Jurkat, Clone E6-1 (cell line): ENCODE measurements around the gene ARHGAP24.

Source experiments
- DNase-seq: peaks from one replicate; pipeline ENCODE4 v3.0.0-alpha.2; 2011; ENCODE audit warnings: low read depth, low spot score
- H3K4me3 ChIP-seq: 2 replicates; pipeline ENCODE4 v1.5.1; 2011; ENCODE audit warnings: mild to moderate bottlenecking, low read length, control low read depth, moderate library complexity

The ARHGAP24 gene

DNA sequence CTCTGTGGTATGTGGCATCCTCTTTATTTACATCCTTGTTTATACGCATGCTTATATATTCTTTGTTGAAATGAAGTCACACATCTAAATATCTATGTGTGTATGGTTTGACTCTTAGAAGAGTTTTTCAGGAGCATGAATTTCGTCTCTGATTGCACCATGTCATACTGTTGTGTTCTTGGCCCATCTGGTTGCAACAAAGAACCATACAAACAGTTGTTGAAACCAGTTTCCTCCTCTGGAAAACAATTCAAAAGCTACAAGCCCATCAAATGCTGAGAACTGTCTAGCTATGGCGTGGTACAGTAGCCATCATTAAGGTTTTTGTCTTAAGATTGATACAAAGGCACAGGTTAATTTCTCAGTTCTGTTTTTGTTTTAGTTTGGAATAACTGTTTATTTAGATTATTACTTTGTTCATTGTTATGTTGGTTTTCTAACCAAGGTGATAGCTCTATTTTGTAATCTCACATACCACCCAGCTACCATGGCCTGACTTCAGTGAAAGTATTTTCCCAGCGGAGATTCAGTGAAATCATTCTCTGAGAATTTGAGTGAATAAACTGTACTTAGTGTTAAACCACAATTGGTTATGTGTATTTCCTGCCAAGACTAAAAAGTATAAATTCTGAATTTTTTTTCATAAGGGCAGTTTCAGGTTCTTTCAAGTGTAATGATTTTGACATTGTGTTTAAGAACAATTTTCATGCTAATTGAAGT lies 91.0 kb downstream of the ARHGAP24 start:
- no peak overlapping the region for H3K4me3 ChIP-seq
- DNase-seq = no peak

DNA sequence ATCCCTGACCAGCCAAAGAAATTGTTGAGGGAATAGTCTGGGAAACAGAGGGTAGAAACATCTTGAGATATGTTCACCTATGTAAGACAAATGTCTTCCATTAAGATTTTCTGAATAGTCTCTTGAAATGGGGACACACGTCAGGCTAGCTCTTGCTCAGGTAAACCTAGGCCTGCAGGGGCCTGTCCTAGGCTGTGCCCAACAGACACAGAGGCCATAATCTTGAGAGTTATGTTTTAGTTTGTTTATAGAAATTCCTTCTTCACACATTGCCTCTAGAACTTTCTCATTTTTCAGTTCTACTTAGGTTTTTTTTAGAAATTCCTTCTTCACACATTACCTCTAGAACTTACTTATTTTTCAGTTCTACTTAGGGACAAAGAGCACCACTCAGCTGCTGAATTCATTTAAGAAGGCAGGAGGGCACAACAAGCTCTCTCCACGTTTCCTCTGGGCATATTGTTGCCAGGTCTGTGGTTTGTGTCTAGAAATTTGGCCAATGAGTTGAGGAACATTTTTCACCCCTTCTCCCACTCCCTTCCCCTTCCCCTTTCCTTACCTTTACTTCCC lies 94.9 kb downstream of the ARHGAP24 start:
- no peak for DNase-seq
- no peak overlapping the region for H3K4me3 ChIP-seq

DNA sequence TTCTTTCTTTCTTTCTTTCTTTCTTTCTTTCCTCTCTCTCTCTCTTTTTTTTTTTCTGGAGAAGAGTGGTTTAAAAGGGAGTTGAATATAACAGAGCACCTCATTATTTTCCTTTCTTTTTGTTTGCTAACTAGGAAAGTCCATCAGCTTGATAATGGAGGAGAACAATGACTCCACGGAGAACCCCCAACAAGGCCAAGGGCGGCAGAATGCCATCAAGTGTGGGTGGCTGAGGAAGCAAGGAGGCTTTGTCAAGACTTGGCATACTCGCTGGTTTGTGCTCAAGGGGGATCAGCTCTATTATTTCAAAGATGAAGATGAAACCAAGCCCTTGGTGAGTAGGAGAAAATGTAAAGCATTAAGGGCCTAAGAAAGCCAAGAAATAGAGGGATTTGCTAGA lies 95.4 kb downstream of the ARHGAP24 start:
- no peak for DNase-seq
- H3K4me3 ChIP-seq = no peak overlapping the region

DNA sequence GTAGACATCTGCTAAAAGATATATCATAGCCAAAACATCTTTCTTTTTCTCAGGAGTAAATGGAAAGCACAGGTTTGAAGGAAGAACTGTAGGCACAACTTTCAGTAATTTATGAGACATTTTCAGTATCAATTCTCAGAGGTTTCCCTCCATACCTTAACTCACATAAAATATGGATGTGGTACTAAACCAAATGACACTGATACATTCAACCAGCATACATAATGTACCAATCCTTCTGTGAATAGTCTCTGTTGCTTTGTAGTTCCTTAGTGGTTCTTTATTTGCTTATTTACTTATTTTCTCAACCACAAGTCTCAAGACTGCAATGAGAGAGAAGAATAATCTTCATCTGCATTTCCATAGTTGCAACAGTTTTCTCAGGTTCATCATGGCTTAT lies 96.1 kb downstream of the ARHGAP24 start:
- no peak for DNase-seq
- no peak overlapping the region for H3K4me3 ChIP-seq

DNA sequence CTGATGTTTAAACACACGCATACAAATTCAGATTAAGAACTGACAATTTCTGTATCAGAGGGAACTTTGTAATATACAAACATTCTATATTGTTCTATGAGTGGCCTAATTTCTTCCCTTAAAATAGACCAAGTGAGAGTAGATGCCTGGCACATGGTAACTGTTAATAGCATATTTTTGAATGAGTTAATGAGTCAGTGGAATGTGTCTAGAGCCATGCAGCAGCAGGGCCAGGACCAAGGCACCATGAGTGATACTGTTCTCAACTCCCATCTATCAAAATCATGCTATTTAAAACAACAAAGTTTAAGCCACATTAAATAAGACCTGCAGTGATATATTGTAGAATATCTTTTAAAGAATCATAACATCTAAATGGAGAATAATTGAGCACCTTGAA lies 98.3 kb downstream of the ARHGAP24 start:
- H3K4me3 ChIP-seq = no peak overlapping the region
- DNase-seq = no peak

DNA sequence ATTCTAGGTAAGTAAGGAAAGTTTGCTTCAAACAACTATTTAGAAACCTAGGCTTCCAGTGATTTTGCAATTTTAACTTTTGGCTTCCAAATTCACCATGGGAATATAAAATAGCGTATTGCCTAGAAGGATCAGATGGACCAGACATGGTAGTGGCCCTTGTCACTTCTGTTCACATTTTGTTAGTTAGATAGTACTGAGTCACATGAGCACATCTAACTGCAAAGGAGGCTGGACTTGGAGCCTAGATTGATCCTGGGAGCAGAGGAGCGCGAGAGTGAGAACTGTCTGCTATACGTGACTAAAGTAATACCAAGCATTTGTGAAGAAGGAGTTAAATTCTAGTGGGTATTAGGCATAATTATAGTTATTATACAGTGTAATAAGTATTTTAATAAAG lies 102.4 kb downstream of the ARHGAP24 start:
- no peak for DNase-seq
- H3K4me3 ChIP-seq = no peak overlapping the region

DNA sequence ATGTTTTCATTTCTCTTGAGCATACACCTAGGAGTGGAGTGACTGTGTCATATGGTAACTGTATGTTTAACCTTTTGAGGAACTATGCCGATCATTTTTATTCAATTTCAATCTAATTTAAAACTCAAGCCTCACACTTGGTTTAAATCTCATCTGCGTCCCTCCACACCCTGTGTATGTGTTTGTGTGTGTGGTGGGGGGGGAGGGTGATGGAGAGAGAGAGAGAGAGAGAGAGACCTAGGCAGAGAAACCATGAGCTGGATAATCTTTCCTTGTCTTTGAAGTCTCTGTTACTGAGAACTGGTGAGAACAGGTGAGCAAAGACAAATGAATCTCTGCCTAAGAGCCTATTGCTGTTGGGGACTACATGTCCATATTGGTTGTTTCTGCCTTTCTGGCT lies 105.0 kb downstream of the ARHGAP24 start:
- no peak for DNase-seq
- no peak overlapping the region for H3K4me3 ChIP-seq

DNA sequence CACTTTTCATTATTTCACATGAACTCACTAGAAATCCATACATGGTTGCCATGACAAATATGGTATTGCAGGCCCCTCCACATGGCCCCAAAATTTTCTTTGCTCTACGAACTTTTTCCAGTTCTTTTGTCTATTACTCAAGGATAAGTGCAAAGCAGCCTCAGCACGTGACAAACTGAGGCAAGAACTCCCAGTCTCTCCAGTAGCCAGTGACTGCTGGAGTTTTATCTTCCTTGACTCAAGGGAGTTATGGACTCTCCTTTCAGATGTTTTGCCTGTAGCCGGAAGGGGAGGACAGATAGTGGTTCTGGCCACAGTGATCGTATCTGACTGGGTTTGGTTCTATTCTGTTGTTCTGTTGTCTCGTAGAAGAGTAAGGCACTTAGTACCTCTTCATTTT lies 105.5 kb downstream of the ARHGAP24 start:
- no peak for DNase-seq
- no peak overlapping the region for H3K4me3 ChIP-seq

DNA sequence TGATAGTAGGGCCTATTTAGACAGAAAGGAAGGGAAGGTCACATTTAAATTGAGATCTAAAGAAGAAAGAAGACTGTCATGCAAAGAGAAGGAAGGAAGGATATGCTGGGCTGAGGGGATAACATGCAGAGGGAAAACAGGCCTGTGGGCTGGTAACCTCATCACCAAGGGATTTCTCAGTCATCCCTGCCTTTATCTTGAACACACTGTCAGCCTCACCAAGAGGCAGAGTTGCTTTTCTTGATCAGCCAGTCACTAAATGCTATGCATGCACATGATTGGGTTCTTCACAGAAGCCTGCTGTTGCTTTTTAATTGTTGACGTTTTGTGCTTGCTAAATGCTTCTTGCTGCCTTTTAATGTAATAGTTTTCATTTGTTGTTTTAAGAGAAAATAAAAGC lies 113.0 kb downstream of the ARHGAP24 start:
- H3K4me3 ChIP-seq = no peak overlapping the region
- no peak for DNase-seq

DNA sequence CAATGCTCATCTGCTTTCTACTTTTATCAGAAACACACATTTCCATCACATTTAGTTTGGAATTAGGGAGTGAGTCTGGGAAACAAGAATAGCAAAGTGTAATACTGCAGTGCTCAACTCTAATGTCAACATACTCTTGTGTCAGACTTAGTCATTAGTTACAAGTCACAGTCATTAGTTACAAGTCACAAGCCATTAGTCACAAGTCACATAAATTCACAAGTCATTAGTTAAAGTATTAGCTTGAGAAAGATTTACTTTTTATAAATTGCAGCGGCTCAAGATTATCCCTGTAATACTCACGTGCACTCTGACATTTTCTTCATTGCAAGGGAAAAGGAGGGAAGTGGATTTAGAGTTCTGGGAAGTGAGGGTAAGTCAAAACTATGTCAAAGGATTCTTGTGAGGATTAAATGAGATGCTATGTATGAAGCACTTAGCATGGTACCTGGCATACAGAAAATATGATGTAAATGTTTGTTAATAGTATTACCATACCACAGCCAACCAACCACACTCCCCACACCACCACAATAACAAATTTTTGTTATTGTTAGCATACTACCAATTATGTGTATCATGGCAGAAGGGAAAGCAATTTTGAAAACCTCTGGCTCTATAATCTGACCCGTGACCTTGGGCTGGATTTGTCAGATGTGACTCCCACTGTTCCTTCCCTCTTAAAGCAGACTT lies 116.6 kb downstream of the ARHGAP24 start:
- no peak overlapping the region for H3K4me3 ChIP-seq
- no peak for DNase-seq

DNA sequence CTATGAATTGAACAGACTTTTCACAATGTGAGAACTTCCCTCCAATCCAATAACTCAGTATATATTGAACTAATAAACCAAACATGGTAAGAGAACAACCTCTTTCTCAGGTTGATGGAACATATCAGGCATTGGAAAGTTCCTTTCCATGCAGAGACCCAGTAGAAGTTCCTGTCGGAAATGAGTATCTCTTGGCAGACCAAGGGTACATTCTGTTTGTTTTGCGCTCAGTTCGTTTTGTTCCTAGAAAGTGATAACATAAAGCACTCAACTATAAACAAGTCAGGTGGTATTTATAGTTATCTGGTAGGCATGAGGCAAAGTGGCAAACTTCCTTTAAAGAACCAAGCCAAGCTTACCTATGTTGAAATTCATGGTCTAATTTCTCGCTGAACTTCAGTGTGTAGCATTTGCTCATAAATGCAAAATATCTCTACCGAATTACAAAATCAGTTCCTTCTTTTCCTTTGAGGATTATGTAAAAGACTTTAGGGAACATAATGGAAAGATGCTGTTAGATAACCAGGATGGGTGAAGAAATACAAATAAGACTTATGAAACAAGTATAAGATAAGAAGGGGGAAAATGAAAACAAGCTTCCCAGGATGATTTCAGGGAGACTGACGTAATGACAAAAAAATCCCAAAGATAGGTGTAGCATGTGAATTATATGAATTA lies 120.3 kb downstream of the ARHGAP24 start:
- DNase-seq = no peak
- H3K4me3 ChIP-seq = no peak overlapping the region

DNA sequence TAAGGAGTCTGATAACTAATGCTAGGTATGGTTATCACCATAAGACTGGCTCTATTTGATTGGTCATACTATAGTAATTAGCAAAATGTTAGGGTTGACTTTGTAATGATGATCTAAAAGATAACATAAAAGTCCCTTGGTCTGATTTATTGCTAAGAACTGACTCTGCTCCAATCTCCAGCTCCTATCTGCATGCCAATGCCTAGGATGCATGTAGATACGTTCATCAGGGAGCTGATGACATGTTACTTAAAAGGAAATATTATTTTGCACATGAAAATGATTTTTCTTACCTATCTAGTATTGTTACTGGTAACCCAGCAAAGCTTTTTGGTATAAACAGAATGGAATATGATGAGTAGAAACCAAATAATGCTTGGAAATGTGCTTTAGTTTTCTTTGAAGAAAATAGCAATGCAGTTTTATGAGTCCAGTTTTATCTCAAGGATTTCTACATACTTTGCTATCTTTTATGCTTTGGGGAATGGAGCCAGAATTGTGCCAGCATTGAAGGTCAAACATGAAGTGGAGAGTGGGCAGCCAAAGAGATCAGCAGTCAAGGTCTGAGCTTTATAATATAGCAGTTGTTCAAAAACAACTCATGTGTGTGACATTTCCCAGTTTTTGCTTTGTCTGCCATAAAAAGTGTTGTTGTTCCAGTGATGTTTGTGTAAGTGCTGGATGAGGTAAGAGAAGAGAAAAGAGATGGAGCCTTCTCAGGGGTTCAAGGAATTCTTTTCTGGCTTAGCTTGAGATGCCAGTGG lies 121.0 kb downstream of the ARHGAP24 start:
- DNase-seq = no peak

DNA sequence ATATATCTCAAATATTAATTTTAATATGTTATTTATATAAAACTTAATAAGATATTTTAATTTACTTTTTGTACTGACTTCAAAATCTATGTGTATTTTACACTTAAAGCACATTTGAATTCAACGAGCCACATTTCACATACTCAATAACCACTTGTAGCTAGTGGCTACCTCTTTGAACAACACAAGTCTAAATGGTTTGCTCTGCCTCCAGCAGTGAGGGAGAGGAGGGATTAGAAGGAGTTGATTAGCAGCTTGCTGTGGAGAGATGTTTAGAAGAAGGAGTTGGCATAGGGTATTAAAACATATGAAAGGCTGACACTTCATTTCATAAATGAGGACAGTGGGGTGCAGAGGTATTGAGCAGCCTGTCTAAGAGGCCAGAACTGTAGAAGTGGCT lies 124.0 kb downstream of the ARHGAP24 start:
- no peak for DNase-seq

More for the DNA sequence above, 121.0 kb downstream of the ARHGAP24 start:
- H3K4me3 ChIP-seq = no peak overlapping the region

DNA sequence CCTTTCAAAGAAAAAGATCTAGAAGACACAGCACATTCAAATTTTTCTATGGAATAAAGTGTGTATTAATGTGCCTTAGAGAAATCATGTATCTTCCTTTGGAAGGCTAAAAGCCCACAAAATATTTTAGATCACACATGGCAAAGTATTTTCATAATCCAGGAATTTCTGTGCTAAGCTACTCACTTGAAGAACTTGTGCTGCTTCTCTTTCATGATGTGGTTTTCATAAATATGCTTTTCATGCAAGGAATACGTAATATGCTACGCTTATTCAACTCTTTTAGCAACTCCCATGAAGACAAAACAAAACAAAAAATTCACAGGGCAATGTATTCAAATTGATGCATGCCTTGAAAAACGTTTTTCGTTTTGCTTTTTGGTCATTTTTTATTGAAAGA lies 125.6 kb downstream of the ARHGAP24 start:
- no peak overlapping the region for H3K4me3 ChIP-seq
- DNase-seq = no peak

More for the DNA sequence above, 124.0 kb downstream of the ARHGAP24 start:
- no peak overlapping the region for H3K4me3 ChIP-seq

DNA sequence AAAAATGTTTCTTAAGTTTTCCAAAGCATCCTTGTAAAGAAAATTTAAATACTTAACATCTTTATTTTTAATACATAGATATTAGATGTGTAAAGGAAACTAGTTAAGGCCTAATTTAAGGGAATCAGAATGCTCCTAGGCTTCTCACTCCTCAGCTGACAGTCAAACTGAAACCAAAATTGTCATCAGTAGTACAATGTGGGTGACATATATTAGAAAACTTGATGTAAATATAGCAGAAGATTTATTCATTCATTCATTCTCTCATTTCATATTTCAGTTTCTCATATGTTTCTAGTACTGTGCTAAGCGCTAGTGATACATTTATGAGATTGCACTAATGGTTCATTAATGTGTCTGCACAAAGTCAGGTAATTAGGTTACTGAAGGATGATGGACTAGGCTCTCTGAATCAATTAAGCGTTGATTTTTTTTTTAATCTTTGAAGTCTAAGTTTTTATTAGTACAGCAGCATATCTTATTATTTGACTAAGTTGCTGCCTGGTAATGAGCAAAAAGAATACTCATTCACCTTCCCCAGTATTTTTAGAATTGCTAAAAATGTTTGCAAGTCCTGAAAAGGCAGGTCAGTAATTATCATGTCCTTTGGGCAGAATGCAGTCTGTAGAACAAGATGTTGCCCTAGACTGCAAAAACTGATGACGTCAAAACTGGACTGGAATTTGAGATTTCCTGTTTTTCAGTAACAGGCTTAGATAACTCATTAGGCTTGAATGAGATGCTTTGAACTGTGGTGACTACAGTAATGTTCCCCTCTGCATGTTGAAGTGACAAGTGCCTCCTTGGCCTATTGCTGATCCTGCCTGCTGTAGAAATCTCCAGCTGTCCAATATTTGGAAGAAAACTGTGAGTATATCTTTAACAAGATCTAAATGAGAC lies 128.7 kb downstream of the ARHGAP24 start:
- H3K4me3 ChIP-seq = no peak overlapping the region
- DNase-seq = no peak

DNA sequence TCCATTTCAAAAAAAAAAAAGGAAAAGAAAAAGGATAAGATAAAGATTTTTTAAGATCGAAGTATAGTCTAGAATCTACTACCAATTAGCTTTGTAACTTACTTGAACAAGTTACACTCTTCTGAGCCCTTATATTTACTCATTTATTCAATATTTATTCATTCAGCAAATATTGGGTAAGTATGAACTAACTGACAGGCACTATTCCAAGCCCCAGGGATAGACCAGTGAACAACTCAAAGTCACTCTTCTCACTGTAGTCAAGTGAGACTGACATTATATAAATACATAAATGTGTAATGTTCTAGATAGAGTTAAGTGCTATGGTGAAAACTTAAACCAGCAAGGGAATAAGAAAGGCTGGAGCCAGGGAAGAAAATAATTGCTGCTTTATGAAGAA lies 131.6 kb downstream of the ARHGAP24 start:
- no peak for DNase-seq
- H3K4me3 ChIP-seq = no peak overlapping the region

DNA sequence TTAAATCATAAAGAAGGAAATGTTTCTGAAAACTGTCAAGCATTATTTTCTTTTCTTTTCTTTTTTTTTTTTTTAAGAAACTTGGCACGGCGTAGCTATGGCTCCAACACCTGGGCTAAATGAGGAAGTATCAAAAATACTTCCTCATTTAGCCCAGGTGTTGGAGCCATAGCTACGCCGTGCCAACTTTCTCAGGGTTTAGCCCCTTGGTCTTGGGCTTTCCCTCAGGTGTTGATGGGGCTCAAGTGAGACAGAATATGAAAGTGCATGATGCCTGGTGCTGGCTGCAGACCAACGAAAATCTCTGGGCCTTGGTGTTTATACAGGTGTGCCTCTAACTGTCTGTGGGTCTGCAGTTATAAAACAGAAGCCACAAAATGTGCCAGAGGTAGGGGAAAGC lies 132.7 kb downstream of the ARHGAP24 start:
- no peak overlapping the region for H3K4me3 ChIP-seq
- DNase-seq = no peak

DNA sequence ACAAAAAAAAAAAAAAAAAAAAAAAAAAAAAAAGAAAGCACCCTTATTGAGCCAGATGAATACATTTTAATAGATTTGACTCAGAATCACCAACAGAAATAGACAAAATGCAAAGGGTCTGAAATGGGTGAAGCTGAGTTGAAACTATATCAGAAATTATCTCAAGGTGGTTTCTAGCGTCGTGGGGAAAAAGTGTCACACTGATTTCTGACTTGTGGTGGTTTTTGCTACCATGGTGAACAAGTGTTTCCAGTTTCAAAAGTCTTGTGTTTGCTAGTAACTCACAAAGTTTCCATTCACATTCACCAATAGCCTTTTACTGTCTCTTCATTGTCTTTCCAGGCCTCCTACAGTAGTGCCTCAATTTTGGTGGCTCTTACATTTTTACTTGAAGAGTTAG lies 135.5 kb downstream of the ARHGAP24 start:
- H3K4me3 ChIP-seq = no peak overlapping the region
- DNase-seq = no peak
